ENCODE data around the gene BMP6.
"Not testable (repeated sequence)": the region's sequence is repeated elsewhere in the genome, so short reads cannot be mapped to it uniquely, and the experiment has no call there.

BMP6 gene

GRCh38 chr6:7888587-7889357 is 162.9 kb downstream of the BMP6 start:
- DNase-seq = no peak

- DNase-seq = no peak
These were observed 165.4 kb downstream of the BMP6 start for GRCh38 chr6:7891078-7891872.

- not testable (repeated sequence) for DNase-seq
These were observed 166.5 kb downstream of the BMP6 start for GRCh38 chr6:7892367-7892766.

- DNase-seq = no peak
These were observed 167.4 kb downstream of the BMP6 start for GRCh38 chr6:7893342-7893741.

- no peak for DNase-seq
These were observed 168.6 kb downstream of the BMP6 start for GRCh38 chr6:7894262-7895124.

GRCh38 chr6:7895125-7895423 is 169.2 kb downstream of the BMP6 start:
- no peak for DNase-seq

- DNase-seq = no peak
These were observed 170.6 kb downstream of the BMP6 start for GRCh38 chr6:7896465-7896987.

GRCh38 chr6:7897461-7898192 is 171.7 kb downstream of the BMP6 start:
- no peak for DNase-seq

GRCh38 chr6:7898193-7898586 is 172.3 kb downstream of the BMP6 start:
- DNase-seq = not testable (repeated sequence)

- peak; percentile 39 for DNase-seq
These were observed 173.4 kb downstream of the BMP6 start for GRCh38 chr6:7899101-7899888.

GRCh38 chr6:7899889-7900213 is 174.0 kb downstream of the BMP6 start:
- no peak for DNase-seq

GRCh38 chr6:7900621-7901020 is 174.7 kb downstream of the BMP6 start:
- no peak for DNase-seq

GRCh38 chr6:7901056-7901455 is 175.2 kb downstream of the BMP6 start:
- DNase-seq = no peak

- no peak for DNase-seq
These were observed 175.9 kb downstream of the BMP6 start for GRCh38 chr6:7901780-7902179.

GRCh38 chr6:7902221-7902620 is 176.3 kb downstream of the BMP6 start:
- DNase-seq = no peak

- no peak for DNase-seq
These were observed 177.0 kb downstream of the BMP6 start for GRCh38 chr6:7902867-7903266.

- no peak for DNase-seq
These were observed 177.8 kb downstream of the BMP6 start for GRCh38 chr6:7903673-7904072.

- no peak for DNase-seq
These were observed 178.9 kb downstream of the BMP6 start for GRCh38 chr6:7904654-7905319.

- no peak for DNase-seq
These were observed 179.5 kb downstream of the BMP6 start for GRCh38 chr6:7905416-7905815.

- DNase-seq = no peak
These were observed 180.8 kb downstream of the BMP6 start for GRCh38 chr6:7906741-7907140.

GRCh38 chr6:7907159-7907558 is 181.3 kb downstream of the BMP6 start:
- DNase-seq = no peak

All from DMS53 (cell line).